Chondrocyte (in vitro differentiated cells): ENCODE measurements around the gene ARHGAP15. TPM values are rescaled to one million over a fixed set of nuclear protein-coding genes. Genes with fewer than 3 reads are reported as not detected.

ENCODE experiments used
- DNase-seq: peaks from one replicate; pipeline ENCODE4 v3.0.0; 2021; ENCODE audit warnings: mixed read lengths, low spot score
- H3K27ac Mint-ChIP-seq: one replicate; pipeline ENCODE4 v1.8.0; 2021; ENCODE audit warnings: mild to moderate bottlenecking, moderate library complexity, mixed read lengths; ENCODE audit not compliant: unreplicated experiment
- H3K27me3 Mint-ChIP-seq: 2 replicates; pipeline ENCODE4 v1.8.0; 2021; ENCODE audit warnings: low read depth, mixed read lengths
- H3K36me3 Mint-ChIP-seq: 2 replicates; pipeline ENCODE4 v1.8.0; 2021; ENCODE audit warnings: low read depth, mixed read lengths
- H3K4me1 Mint-ChIP-seq: 2 replicates; pipeline ENCODE4 v1.8.0; 2021; ENCODE audit warnings: low read depth, mild to moderate bottlenecking, mixed read lengths
- H3K4me3 Mint-ChIP-seq: one replicate; pipeline ENCODE4 v1.8.0; 2021; ENCODE audit warnings: mild to moderate bottlenecking, moderate library complexity, mixed read lengths; ENCODE audit not compliant: unreplicated experiment
- H3K9me3 Mint-ChIP-seq: 2 replicates; pipeline ENCODE4 v1.8.0; 2021; ENCODE audit warnings: low read depth, mixed read lengths
- total RNA-seq: library from RNA; stranded (reverse); gene quantifications from 3 replicates; pipeline ENCODE4 v1.2.1, GENCODE V29; 2021
- TF ChIP-seq, protein P1 (sequence below): fragments of 200-600 bp; sonication (generic); IDR thresholded peaks from 2 replicates; pipeline ENCODE4 v1.5.0; 2021; ENCODE audit warnings: antibody characterized with exemption, mild to moderate bottlenecking, moderate library complexity

Gene ARHGAP15
- total RNA-seq, 1 donor from 2014 or later: 0.42 TPM

DNA sequence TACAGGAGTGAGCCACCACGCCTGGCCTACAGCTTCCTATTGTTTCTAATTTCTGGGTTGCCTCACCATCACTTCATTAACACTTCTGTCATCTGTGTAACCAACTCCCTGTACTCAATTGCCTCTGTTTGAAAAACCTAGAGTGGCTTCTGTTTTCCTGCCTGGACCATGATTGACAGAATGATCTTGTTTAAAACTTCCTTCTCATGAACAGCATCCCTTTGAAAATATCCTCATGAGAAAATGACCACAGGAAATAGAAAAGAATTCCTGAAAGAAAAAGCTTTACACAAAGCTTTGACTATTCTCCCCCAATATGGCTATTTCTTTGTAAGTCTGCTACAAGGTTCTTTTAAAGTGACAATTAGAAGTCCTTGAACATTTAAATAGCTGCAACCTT lies 672.3 kb downstream of the ARHGAP15 start:
- DNase-seq: no peak
- no peak overlapping the region for H3K4me3 Mint-ChIP-seq
- H3K36me3 Mint-ChIP-seq: no peaks in the 10 kb centered on the region
- no peaks in the 10 kb centered on the region for H3K27me3 Mint-ChIP-seq
- H3K4me1 Mint-ChIP-seq: peaks cover 24% of the 10 kb centered on the region
- H3K9me3 Mint-ChIP-seq: peaks cover 3% of the 10 kb centered on the region
- TF ChIP-seq, protein P1, sequence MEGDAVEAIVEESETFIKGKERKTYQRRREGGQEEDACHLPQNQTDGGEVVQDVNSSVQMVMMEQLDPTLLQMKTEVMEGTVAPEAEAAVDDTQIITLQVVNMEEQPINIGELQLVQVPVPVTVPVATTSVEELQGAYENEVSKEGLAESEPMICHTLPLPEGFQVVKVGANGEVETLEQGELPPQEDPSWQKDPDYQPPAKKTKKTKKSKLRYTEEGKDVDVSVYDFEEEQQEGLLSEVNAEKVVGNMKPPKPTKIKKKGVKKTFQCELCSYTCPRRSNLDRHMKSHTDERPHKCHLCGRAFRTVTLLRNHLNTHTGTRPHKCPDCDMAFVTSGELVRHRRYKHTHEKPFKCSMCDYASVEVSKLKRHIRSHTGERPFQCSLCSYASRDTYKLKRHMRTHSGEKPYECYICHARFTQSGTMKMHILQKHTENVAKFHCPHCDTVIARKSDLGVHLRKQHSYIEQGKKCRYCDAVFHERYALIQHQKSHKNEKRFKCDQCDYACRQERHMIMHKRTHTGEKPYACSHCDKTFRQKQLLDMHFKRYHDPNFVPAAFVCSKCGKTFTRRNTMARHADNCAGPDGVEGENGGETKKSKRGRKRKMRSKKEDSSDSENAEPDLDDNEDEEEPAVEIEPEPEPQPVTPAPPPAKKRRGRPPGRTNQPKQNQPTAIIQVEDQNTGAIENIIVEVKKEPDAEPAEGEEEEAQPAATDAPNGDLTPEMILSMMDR: no peak
- no peak overlapping the region for H3K27ac Mint-ChIP-seq

DNA sequence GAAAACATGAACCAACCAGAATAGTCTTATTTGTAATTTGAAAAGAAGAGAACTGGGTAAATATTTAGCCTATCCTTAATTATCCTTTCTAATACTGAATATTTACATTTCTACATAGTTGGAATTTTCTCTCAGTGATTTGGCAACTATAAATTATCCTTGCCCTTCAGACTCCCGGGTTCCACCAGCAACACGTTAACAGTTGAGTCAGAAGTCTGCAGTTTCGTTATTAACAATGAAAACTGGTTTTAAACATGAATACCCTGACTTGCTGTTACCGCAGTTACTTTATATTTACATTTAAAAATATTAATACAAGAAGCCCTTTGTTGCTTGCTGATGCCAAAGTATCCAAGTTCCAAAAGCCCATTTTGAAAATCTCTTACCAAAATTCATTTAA lies 673.0 kb downstream of the ARHGAP15 start:
- H3K27ac Mint-ChIP-seq: no peak overlapping the region
- H3K4me3 Mint-ChIP-seq: no peak overlapping the region
- TF ChIP-seq, protein P1: no peak
- H3K27me3 Mint-ChIP-seq: no peaks in the 10 kb centered on the region
- no peak for DNase-seq
- no peaks in the 10 kb centered on the region for H3K36me3 Mint-ChIP-seq
- peaks cover 24% of the 10 kb centered on the region for H3K4me1 Mint-ChIP-seq
- peaks cover 3% of the 10 kb centered on the region for H3K9me3 Mint-ChIP-seq

DNA sequence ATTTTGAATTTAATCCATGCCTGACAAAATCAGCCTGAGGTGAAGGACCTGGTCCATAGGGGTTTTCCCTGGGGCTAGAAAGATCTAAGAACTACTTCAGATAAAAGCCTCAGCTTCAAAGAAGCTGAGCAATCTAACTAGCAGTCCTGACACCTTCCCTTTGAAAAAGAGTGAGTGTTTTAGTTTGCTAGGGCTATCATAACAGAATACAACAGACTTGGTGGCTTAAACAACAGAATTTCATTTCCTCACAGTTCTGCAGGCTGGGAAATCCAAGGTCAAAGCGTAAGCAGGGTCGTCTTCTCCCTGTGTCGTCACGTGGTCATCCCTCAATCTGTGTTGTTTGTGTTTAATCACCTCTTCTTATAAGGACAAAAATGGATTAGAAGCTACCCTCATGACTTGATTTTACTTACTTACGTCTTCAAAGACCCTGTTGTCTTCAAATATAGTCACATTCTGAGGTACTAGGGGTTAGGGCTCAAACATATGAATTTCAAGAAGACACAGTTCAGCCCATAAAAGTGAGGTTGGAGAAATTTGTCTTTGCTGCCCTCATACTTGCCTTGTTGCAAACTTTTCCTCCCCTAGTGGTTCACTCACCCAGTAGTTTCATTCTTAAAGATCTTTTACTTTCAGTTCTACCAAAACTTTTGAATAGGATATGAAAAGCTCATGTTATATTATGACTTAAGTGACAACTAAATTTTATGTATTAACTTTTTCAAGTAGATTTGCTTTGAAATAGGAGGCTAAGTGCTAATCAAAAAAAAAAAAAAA lies 673.8 kb downstream of the ARHGAP15 start:
- Mint-ChIP-seq H3K36me3 (no peaks in the 10 kb centered on the region), H3K27ac (no peak overlapping the region), H3K4me3 (no peak overlapping the region), H3K9me3 (peaks cover 3% of the 10 kb centered on the region), H3K27me3 (no peaks in the 10 kb centered on the region), H3K4me1 (peaks cover 24% of the 10 kb centered on the region)
- TF ChIP-seq, protein P1: no peak
- no peak for DNase-seq

DNA sequence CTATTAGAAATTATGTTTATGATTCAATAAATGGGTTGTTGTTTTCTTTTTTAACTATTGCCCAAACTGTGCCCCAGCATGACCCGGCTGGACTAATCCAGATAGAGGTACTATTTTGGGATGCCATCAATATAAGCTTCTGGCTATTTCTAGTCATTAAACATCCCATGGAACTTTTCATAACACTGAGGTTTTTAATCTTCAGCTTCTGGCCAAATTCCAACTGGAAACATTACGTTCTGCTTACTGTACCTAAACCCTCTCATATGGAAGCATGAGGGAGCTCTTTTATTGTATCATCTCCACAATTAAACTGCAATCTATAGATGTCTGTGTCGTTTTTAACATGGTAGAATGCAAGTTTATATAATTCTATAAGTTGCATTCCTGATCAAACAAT lies 674.7 kb downstream of the ARHGAP15 start:
- Mint-ChIP-seq H3K36me3 (no peaks in the 10 kb centered on the region), H3K4me3 (no peak overlapping the region)

DNA sequence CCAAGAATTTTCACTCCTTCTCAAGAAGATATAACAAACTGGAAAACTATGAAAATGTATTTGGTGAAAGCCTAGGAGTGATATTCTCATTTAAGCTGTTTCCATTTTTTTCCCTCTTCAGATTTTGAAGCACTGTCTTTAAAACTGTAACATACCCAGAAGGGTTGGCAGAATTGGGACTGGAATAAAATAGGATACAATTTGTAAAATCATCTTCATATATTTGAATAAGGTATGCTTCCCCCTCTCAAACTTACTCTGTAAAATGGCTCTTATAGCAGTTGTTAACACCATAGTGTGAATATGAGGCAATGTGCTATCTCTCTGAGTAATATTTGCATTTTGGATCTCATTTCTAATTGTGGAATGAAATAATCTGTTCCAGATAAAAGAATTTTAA lies 676.4 kb downstream of the ARHGAP15 start:
- Mint-ChIP-seq H3K27me3 (no peaks in the 10 kb centered on the region), H3K36me3 (no peaks in the 10 kb centered on the region), H3K27ac (no peak overlapping the region), H3K4me1 (peaks cover 24% of the 10 kb centered on the region), H3K4me3 (no peak overlapping the region), H3K9me3 (peaks cover 3% of the 10 kb centered on the region)
- DNase-seq: no peak
- TF ChIP-seq, protein P1: no peak

More for the DNA sequence above, 674.7 kb downstream of the ARHGAP15 start:
- no peak overlapping the region for H3K27ac Mint-ChIP-seq
- no peaks in the 10 kb centered on the region for H3K27me3 Mint-ChIP-seq
- H3K4me1 Mint-ChIP-seq: peaks cover 24% of the 10 kb centered on the region
- H3K9me3 Mint-ChIP-seq: peaks cover 3% of the 10 kb centered on the region
- TF ChIP-seq, protein P1: no peak
- no peak for DNase-seq
